Hepatocyte (in vitro differentiated cells): ENCODE data around the gene KIF1C.

Experiments
- CTCF ChIP-seq: fragments of 200-600 bp; sonication (generic); IDR thresholded peaks from 2 replicates; pipeline ENCODE4 v1.5.1; 2016; ENCODE audit warnings: antibody characterized with exemption, mild to moderate bottlenecking; ENCODE audit not compliant: poor library complexity
- EZH2 ChIP-seq: fragments of 200-600 bp; sonication (generic); IDR thresholded peaks from 2 replicates; pipeline ENCODE4 v1.6.1; 2016; ENCODE audit warnings: antibody characterized with exemption, mild to moderate bottlenecking, borderline replicate concordance

GRCh38 chr17:4969551-4970173, 28.1 kb upstream of the KIF1C start:
- TF ChIP-seq CTCF (no peak), EZH2 (no peak)
